GM12865 (cell line): ENCODE results near the gene NES.

Experiments used
- DNase-seq: peaks from one replicate; pipeline ENCODE4 v3.0.0; 2010; ENCODE audit warnings: low read depth
- H3K4me3 ChIP-seq: 2 replicates; pipeline ENCODE4 v1.5.1; 2011; ENCODE audit warnings: mild to moderate bottlenecking, low read depth, low read length, control low read depth
- TF ChIP-seq, protein P1 (sequence below): IDR thresholded peaks from 2 replicates; pipeline ENCODE4 v1.5.1; 2011; ENCODE audit warnings: low read length, control low read depth, low read depth, inconsistent platforms; ENCODE audit not compliant: insufficient read depth; ENCODE audit errors: missing control alignments

Gene NES

DNA sequence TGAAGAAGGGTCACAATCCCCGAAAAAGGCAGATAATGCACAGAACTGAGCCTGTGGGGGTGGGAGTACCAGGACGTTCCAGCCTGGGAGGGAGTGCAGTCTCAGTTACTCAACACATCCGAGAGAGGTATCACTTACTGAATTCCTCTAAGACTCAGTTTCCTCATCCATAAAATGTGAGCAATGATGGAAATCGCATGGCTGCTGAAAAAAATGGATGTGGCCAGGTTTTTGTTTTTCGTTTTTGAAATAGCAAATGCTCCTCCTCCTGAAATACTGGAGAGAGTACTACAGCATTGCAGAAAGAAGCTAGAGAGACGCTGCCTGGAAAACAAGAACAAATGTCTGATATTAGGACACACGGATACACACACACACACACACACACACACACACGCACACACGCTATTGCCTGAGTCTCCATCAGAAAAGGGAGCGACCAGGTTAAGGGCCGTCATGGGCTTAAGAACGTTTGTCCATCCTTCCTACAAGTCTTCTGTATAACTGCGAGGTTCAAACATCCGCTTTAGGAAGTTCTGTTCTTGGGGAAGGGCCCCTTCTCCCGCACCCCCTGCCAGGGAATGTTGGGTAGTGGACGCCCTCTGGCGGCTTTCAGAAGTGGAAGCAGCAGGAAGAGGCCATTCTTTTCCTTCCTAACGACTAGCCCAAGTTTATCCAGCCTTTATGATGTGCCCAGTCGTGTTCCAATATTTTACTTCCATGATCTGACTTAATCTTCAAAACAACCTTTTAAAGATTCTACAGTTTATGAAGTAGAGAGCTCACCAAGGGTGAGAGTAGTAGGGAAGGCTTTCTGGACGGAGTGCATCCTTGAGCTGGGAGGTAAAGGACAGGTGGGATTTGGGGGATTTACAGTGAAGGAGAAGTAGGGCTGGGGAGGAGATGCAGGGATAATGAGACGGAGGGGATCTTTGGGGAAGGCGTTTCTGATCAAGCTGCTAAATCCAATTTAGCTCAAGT is 699 bp upstream of the NES start:
- TF ChIP-seq, protein P1, sequence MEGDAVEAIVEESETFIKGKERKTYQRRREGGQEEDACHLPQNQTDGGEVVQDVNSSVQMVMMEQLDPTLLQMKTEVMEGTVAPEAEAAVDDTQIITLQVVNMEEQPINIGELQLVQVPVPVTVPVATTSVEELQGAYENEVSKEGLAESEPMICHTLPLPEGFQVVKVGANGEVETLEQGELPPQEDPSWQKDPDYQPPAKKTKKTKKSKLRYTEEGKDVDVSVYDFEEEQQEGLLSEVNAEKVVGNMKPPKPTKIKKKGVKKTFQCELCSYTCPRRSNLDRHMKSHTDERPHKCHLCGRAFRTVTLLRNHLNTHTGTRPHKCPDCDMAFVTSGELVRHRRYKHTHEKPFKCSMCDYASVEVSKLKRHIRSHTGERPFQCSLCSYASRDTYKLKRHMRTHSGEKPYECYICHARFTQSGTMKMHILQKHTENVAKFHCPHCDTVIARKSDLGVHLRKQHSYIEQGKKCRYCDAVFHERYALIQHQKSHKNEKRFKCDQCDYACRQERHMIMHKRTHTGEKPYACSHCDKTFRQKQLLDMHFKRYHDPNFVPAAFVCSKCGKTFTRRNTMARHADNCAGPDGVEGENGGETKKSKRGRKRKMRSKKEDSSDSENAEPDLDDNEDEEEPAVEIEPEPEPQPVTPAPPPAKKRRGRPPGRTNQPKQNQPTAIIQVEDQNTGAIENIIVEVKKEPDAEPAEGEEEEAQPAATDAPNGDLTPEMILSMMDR = peak; percentile 77
- DNase-seq = peak; percentile 54
- H3K4me3 ChIP-seq = no peak overlapping the region

DNA sequence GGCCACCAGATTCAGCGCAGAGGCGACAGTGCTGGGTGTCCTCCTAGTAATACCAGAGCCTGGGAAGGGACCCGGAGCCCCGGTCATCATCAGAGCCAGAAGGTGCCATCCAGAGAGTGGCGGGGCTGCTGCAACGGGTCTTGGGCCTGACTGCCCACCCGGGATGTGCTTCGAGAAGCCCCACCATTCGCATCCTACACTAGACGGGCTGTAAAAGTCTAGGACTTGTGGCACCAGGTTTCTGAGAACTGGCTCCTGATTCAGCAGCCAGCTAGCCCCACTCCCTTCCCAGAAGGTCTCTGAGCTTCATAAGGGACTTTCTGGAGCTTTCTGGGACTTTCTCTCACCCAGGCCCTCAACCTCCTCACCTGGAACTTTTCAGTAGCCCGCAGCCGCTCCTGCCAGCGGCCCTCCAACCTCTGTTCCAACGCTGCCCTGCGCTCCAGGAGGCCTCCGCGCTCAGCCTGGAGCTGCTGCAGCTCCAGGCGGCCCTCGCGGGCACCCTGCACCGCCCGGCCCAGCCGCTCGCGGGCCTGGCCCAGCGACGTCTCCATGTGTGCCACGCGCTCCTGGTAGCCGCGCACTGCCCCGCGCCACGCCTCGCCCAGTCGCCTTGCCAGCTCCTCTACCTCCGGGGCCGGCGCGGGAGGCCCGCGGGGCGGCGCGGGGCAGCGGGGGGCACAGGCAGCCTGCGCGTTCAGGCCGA is 940 bp downstream of the NES start:
- TF ChIP-seq, protein P1 = no peak
- DNase-seq = no peak
- no peak overlapping the region for H3K4me3 ChIP-seq

- no peak for DNase-seq
- H3K4me3 ChIP-seq = no peak overlapping the region
- TF ChIP-seq, protein P1 = no peak
Observed at GRCh38 chr1:156675210-156676113, 1.7 kb downstream of the NES start.

DNA sequence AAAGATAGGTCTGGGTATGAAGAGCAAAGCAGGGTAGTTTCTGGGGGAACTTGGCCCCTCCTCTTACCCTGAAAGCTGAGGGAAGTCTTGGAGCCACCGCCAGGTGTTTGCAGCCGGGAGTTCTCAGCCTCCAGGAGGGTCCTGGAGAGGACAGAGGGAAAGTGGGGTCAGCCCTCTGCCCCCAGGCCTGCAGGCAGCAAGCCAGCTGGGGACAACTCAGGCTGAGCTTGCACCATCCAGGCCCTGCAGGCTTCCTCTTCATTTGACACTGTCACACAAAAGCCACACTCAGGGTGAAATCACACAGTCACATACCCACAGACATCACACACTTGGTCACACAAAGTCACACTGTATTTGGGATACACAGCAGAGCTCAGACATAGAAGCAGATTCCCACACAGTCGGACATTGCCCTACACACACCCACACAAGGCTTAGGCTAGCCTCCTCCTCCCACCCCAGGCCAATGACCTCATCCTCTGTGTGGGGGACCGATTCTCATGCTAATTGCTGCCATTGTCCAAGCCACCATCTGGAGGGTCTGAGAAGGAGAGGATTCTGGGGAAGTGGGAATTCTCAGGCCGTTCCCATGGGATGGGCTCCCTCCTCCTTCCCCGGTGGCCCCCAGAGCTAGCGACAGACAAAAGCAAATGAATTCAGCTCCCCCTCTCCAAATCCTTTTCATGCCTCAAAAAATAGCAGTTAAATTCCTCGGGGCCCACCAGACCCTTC is 3.7 kb downstream of the NES start:
- TF ChIP-seq, protein P1 = no peak
- no peak overlapping the region for H3K4me3 ChIP-seq
- no peak for DNase-seq

GRCh38 chr1:156671804-156672203 is 5.4 kb downstream of the NES start:
- TF ChIP-seq, protein P1 = no peak
- DNase-seq = no peak
- no peak overlapping the region for H3K4me3 ChIP-seq

- DNase-seq = no peak
- TF ChIP-seq, protein P1 = no peak
- H3K4me3 ChIP-seq = no peak overlapping the region
Observed at GRCh38 chr1:156670791-156671190, 6.4 kb downstream of the NES start.
